SK-N-SH (cell line): ENCODE data around the gene SPECC1L.

Experiments
- CTCF ChIP-seq: fragments of 200-600 bp; sonication (generic); IDR thresholded peaks from 2 replicates; pipeline ENCODE4 v1.6.1; 2017; ENCODE audit warnings: antibody characterized with exemption, mild to moderate bottlenecking, moderate library complexity
- EP300 ChIP-seq, 2 experiments: IDR thresholded peaks; 2 replicates each; pipeline versions ENCODE4 v1.4.0 to v1.6.1; 2012; ENCODE audit warnings: borderline replicate concordance in 1 of 2, low read depth in 1 of 2, low read length in 1 of 2
- EZH2phosphoT487 ChIP-seq: fragments of 200-600 bp; sonication (generic); IDR thresholded peaks from 2 replicates; pipeline ENCODE4 v1.6.1; 2017; ENCODE audit warnings: low read depth, mixed run types, mild to moderate bottlenecking, antibody characterized with exemption, moderate library complexity, borderline replicate concordance
- GABPA ChIP-seq: IDR thresholded peaks from 2 replicates; pipeline ENCODE4 v1.4.0; 2012; ENCODE audit warnings: low read depth, mild to moderate bottlenecking
- GATA2 ChIP-seq: sonication (generic); formaldehyde crosslinking; IDR thresholded peaks from 2 replicates; pipeline ENCODE4 v1.5.0; 2020; ENCODE audit warnings: mild to moderate bottlenecking, missing genetic modification reagents
- JUND ChIP-seq: IDR thresholded peaks from 2 replicates; pipeline ENCODE4 v1.4.0; 2012
- MEF2A ChIP-seq: IDR thresholded peaks from 2 replicates; pipeline ENCODE4 v1.4.0; 2012; ENCODE audit warnings: low read depth, borderline replicate concordance
- POLR2AphosphoS5 ChIP-seq: IDR thresholded peaks from 2 replicates; pipeline ENCODE4 v1.6.1; 2012; ENCODE audit warnings: low read depth, low read length
- SIN3A ChIP-seq: IDR thresholded peaks from 2 replicates; pipeline ENCODE4 v1.6.1; 2012; ENCODE audit warnings: low read depth, mild to moderate bottlenecking, low read length, moderate library complexity, borderline replicate concordance

GRCh38 chr22:24451162-24451561 lies 180.5 kb downstream of the SPECC1L start:
- TF ChIP-seq JUND: no peak
- no peak for TF ChIP-seq EP300 (IDR thresholded peaks at IDR 0.05; ENCODE audit: borderline replicate concordance in 1 of 2, low read depth in 1 of 2, low read length in 1 of 2)
- no peak for TF ChIP-seq SIN3A
- no peak for TF ChIP-seq GABPA
- no peak for TF ChIP-seq CTCF
- no peak for TF ChIP-seq POLR2AphosphoS5
- no peak for TF ChIP-seq EZH2phosphoT487
- TF ChIP-seq MEF2A: no peak
- TF ChIP-seq GATA2 (CRISPR knock-in tag): no peak
